Limb (tissue), 2 donors: ENCODE measurements around the gene ATG7.
A peak's percentile ranks its signal among the peaks of the same experiment; 100 is the strongest.
"Not testable (repeated sequence)": the region's sequence is repeated elsewhere in the genome, so short reads cannot be mapped to it uniquely, and the experiment has no call there.

Experiments
- DNase-seq, 2 donors: peaks; one replicate each; pipeline ENCODE4 v3.0.0-alpha.2; 2016; ENCODE audit errors: extremely low spot score in 2 of 2

ATG7 gene

DNA sequence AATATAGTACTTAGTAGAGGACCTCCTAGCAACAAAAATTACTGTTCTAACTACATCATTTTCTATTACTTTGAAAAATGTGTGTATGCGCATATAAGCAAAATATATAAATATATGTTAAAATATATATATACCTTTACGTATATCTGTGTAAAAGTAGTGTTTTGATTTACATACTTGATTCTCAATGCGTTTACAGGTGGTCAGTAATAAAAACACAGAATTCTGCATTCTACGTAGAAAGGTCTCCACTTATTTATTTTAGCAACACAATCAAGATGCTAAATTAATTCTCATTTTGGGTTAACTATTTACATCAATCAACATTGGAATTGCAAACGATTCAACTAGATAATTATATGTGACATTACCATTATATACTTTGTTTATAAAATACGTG is 158.0 kb downstream of the ATG7 start:
- no peak for DNase-seq

GRCh38 chr3:11430624-11431023 is 158.4 kb downstream of the ATG7 start:
- no peak for DNase-seq

GRCh38 chr3:11431319-11431718 is 159.1 kb downstream of the ATG7 start:
- DNase-seq: no peak

- peak; percentile 44 to 75 for DNase-seq
These were observed 161.9 kb downstream of the ATG7 start for GRCh38 chr3:11434017-11434526.

GRCh38 chr3:11434563-11435096 is 162.4 kb downstream of the ATG7 start:
- no peak for DNase-seq

DNA sequence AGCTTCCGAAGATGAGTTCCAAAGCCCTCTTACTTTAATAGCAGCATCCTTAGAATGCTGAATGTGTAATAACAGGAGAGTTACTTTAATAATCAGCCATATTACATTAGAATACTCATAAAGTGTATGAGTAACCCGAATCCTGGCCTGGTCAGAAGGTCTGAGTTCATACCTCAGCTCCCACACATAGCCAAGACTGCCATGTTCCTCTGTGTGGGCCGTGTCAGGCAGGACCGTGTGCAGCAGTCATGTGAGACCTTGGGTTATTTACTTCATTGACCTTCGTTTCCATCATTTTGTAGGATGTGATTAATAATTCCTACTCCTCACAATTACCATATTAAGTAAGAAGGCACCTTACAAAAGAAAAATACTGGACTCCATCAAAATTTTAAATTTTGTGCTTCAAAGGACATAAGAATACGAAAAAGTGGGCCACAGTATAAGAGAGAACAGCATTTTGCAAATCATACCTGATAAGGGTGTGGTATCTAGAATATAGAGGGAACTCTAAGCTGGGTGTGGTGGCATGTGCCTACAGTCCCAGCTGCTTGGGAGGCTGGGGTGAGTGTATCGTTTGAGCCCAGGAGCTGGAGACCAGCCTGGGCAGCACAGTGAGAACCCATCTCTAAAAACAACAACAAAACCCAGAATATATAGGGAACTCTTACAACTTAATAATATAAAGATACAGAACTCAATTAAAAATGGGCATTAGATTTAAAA is 163.4 kb downstream of the ATG7 start:
- no peak for DNase-seq

- no peak for DNase-seq
These were observed 164.6 kb downstream of the ATG7 start for GRCh38 chr3:11436775-11437174.

DNA sequence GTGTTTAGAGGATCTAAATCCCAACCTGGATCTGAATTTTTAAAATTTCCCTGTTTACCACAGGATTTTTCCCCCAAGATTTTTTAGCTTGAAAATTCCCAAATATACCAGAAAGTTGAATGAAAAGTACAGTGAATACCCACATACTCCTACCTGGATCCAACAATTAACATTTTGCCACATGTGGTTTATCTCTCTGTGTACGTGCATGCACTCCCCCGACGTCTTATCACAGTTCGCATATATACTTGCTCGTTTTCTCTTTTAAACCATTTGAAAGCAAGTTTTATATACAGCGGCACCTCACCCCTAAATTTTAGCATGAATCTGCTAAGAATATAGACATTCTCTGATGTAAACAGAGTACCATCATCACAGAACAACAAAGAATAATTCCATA is 165.3 kb downstream of the ATG7 start:
- DNase-seq: no peak

- DNase-seq: no peak
These were observed 166.4 kb downstream of the ATG7 start for GRCh38 chr3:11438646-11439045.

DNA sequence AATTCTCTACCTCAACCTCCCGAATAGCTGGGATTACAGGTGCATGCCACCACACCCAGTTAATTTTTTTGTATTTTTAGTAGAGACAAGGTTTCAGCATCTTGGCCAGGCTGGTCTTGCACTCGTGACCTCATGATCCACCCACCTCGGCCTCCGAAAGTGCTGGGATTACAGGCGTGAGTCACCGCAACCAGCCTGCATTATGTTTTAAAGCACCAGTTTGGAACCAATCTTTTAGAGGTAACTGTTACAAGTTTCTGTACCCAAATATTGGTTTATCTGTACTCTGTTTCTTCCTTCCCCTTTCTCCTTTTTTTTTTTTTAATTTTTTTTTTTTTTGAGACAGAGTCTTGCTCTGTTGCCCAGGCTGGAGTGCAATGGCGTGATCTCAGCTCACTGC is 169.1 kb downstream of the ATG7 start:
- not testable (repeated sequence) for DNase-seq

DNA sequence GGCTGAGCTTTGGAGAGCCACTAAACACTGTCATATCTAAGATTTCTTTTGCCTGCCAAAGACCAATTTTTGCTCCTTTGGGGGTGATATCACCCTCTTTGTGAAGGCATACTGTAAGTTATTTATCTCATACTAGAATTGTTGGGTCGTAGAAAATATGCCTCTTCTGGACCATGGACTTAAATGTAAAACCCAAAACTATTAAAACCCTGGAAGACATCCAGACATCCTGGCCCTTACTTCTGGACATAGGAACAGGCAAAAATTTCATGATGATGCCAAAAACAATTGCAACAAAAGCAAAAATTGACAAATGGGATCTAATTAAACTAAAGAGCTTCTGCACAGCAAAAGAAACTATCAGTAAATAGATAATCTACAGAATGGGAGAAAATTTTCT is 172.2 kb downstream of the ATG7 start:
- DNase-seq: no peak

DNA sequence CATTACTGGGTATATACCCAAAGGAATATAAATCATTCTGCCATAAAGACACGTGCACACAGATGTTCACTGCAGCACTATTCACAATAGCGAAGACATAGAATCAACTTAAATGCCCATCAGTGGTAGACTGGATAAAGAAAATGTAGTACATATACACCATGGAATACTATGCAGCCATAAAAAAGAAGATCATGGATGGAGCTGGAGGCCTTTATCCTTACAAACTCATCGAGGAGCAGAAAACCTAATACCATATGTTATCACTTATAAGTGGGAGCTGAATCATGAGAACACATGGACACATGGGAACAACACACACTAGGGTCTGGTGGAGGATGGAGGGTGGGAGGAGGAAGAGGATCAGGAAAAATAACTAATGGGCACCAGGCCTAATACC is 173.0 kb downstream of the ATG7 start:
- not testable (repeated sequence) for DNase-seq

GRCh38 chr3:11445883-11446282 is 173.7 kb downstream of the ATG7 start:
- DNase-seq: no peak

GRCh38 chr3:11447584-11448200 is 175.5 kb downstream of the ATG7 start:
- DNase-seq: no peak

DNA sequence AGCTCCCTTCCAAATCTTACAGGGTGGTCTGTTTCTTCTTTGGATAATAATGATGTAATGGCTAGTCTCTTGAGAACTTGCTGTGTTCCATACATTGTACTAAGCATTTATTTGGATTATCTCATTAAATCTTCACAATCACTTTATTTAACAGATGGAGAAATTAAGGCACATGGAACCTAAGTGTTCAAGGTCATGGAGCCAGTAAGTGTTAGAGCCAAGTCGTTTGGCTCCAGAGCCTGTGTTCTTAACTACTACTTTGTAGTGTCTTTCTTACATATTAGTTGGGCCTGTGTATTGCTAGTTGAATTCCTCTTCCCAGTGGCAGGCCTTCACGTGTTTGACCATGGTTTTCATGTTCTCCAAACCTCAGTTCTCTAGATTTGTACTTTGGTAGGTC is 177.8 kb downstream of the ATG7 start:
- DNase-seq: no peak

DNA sequence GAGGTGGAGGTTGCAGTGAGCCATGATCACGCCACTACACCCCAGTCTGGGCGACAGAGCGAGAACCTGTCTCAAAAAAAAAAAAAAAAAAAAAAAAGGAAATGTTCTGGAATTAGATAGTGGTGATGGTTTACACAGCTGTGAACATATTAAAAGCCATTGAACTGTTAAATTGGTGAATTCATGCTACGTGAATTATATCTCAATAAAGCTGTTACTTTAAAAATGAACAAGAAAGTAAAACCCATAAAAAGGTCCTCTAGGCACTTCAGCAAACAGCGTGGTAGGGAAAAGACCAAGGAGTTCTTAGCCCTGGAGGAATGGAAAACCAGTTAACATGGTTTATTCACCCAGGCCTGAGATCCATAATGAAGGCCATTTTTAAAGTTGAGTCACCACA is 180.1 kb downstream of the ATG7 start:
- DNase-seq: no peak

- peak in 1 of 2 donors; percentile 65 for DNase-seq
These were observed 181.0 kb downstream of the ATG7 start for GRCh38 chr3:11452885-11453847.

GRCh38 chr3:11455956-11456355 is 183.8 kb downstream of the ATG7 start:
- no peak for DNase-seq

DNA sequence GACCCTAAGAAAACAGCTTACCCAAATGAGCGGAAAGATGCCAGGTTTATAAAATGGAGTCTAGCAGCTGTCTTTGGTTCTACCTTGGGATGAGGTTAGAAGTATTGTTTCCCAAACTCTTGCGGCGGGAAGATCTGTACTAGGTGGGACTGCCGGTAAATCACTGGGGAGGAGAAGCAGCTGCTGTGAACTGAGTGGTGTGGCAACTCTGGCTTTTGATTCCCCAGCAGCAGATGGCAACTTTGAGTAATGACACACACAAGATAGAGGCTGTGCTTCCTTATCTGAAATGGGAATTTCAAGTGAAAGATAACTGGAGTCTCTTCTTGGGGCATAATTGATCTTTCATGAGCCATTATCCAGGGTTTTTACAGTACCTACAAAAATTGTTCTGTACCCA is 184.9 kb downstream of the ATG7 start:
- no peak for DNase-seq

DNA sequence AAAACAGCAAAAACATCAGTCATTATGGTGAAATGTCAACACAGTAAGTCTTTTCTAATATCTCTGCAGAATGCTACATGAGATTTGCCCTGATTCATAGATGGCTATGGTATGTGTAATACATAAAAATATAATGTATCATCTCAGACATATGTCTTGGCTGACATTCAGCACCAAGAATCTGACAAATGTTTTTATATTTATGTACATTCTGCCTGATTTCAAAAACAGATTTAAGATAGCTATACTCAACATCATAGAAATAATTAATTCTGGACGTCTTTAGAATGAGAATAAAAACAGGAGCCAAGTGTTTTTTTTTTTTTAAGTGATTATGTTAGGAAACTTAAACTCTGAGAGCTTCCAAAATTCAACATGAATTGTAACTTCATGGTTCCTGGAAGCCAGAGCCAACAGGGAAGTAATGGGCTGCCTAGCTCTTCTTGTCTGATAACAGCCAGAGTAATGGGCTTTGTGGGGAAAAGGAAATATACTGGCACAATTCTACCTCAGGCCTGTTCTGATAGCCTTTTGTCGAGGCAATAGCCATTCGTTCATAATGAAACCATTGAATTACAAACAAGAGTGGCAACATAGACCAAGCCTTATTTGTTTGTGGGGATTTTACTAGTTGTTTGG is 187.1 kb downstream of the ATG7 start:
- DNase-seq: peak in 1 of 2 donors; percentile 42

- no peak for DNase-seq
These were observed 189.0 kb downstream of the ATG7 start for GRCh38 chr3:11461226-11461625.
